Esophagus mucosa (tissue), 1 donor: ENCODE measurements around the gene AWAT2. TPM values are rescaled to one million over a fixed set of nuclear protein-coding genes. Genes with fewer than 3 reads are reported as not detected.
"Not testable (repeated sequence)": the region's sequence is repeated elsewhere in the genome, so short reads cannot be mapped to it uniquely, and the experiment has no call there.

Experiments
- ATAC-seq: fragments of 200-7000 bp; cut with Tn5 transposase; one replicate; pipeline ENCODE4 v1.9.1; 2020
- total RNA-seq: library from RNA; stranded (reverse); gene quantifications from one replicate; pipeline ENCODE4 v1.2.4, GENCODE V29; 2023
- donor health status: DM: yes; HTN: yes; CAD: no.

Gene AWAT2
- total RNA-seq, 1 donor from 2014 or later = not detected

DNA sequence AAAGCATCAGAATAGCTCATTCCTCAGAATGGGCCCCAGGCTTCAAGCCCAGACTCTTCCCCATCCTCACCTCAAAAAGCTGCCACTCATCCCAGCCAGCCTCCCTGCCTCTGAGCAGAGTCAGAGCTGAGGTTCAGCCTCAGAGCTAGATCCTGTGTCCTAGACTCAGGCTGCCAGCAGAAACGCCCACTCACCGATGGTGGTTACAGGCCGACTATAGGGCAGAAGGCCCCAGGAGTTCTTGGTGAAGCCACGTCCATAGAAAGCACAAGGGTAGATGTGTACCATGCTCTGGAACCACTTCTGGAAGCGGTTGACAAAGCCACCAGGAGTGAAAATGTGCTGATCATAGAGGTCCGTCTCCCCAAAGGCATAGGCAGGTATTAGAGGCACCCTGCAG is 7.7 kb downstream of the AWAT2 start:
- ATAC-seq = no peak

DNA sequence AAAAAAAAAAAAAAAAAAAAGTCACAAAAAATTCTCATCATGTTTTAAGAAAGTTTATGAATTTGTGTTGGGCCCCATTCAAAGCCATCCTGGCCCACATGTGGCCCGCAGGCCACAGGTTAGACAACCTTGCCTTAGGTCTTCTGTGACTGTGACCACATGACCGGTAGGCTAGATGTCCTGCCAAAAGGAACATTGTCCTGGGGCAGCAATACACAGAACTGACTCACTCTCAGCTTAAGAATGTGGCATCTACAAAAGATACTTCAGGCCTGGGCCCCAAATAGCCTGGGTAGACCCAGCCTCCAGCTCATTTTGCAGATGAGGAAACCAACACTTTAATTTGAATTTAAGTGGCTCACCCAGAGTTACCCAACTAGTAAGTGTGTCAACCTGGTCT is 10.0 kb downstream of the AWAT2 start:
- ATAC-seq = peak; percentile 33

- no peak for ATAC-seq
Measured at GRCh38 chrX:70038951-70039350, 10.8 kb downstream of the AWAT2 start.

DNA sequence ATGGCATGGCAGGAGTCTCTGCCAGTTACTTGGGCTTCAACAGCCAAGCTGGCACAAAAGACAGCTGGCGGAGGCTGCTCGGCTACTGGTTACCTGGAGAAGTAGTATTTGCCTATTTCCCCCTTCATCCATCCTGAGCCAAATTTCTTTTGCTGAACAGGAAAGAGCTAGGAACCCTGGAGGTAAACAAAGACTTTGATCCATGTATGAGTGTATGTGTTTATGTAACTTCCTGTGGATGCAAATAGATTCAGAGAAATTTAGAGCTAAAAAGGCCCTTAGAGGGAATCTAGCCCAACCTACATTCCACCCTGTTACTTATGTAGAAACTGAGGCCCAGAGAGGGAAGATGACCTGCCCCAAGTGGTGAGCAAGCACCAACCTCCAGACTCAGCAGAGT is 11.2 kb downstream of the AWAT2 start:
- ATAC-seq = no peak

DNA sequence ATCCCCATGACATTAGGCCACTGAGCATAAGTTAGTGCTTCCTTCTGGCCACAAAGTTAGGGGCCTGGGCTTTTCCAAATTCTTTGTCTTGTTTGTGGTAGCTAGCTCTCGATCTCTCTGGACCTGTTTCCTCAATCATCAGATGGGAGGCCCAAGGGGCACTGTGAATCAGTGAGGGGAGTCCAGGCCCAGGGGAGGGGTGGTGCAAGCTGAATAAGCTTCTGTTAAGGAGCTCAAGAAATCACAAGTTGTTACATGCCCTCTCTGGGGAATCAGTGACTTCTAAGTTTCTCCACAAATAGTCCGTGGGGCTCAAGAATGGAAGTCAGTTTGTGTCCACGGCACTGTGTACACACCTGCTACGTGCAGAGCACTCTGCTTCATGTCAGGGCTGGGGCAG is 15.1 kb downstream of the AWAT2 start:
- ATAC-seq = no peak

DNA sequence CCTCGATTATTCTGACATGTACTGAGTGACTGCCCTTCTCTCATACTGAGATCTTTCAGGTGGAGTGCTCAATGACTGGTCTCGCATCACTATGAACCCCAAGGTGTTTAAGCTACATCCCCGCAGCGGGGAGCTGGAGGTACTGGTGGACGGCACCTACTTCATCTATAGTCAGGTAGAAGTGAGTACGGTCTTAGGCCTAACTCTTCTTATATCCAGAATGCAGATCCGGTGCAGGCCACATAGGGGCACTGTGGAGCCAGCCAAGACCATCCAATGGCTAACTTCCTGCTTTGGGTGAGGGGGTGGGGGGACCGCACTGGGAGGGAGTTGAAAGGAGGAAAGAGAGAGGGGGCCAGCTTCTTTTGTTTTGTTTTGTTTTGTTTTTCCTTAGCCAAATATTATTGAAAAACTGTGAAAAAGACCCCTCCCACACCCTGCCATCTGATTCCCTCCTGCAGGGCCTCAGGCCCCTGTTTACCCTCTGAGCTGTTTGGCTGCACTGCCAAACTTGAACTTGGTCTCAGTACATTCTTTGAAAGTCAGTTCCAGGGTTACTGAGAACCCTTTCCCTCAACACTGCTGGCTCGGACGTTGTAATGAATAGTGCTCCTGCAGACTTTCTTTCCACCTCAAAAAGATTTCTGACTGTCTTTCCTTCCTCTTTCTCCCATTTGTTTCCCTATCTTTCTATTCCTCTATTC is 16.2 kb downstream of the AWAT2 start:
- ATAC-seq = no peak

DNA sequence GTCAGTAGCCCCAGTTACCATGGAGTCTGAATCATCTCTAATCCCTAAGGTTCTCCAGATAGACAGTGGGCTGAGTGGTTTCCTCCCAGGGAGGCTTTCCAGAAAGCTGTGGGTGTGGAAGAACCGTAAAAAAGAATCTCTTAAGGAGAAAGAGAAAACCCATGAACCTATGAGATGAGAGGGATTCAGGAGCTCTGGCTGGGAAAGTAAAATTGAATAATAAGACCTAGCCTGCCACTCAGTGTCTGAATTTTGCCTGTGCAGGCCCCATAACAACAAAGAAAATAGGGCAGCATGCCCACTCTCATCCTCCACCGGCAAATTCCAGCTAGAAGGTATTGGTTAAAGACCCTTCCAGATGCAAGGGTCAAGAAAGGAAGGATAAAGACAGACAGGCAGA is 16.9 kb downstream of the AWAT2 start:
- no peak for ATAC-seq

DNA sequence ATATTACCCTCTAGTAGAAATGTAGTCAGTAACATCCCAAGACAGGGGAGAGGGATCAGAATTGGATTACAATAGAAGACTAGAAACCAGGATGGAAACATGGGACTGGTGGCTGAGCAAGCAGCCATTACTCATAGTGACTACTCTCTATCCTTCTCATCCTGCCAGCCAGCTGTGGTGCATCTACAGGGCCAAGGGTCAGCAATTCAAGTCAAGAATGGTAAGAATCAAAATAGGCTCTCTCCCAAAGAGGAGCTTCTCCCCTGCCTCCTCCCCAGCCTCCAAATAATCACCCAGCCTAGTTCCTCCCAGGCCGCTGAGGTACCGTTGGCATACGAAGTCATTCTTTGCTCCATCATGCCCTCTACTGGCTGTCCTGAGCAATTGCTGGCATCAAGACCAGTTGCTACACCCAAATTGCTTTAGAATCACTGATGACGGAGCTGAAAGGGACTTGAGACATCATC is 19.4 kb downstream of the AWAT2 start:
- ATAC-seq = peak; percentile 75

GRCh38 chrX:70029863-70030262 is 19.9 kb downstream of the AWAT2 start:
- ATAC-seq = peak; percentile 34

DNA sequence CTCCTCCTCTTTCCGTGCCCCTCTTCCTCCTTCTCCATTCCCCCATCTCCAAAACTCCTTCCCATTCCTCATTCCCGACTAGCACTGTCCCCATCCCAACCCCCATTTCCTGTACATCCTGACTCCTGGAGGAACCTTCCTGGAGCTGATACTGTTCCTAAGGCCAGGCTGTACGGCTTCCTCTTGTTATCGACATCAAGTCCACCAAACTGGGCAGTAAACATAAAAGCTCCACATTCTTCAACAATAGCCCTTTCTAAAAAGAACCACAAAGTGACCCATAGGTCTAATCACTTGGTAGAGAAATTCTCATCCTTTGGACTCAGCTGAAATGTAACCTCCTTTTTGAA is 22.9 kb downstream of the AWAT2 start:
- no peak for ATAC-seq

- ATAC-seq = no peak
Measured at GRCh38 chrX:70026112-70026850, 23.5 kb downstream of the AWAT2 start.

- ATAC-seq = no peak
Measured at GRCh38 chrX:70025464-70025863, 24.3 kb downstream of the AWAT2 start.

- ATAC-seq = no peak
Measured at GRCh38 chrX:70022616-70023015, 27.1 kb downstream of the AWAT2 start.

- no peak for ATAC-seq
Measured at GRCh38 chrX:70016513-70016912, 33.2 kb downstream of the AWAT2 start.

GRCh38 chrX:70013466-70014381 is 36.0 kb downstream of the AWAT2 start:
- ATAC-seq = no peak

- ATAC-seq = no peak
Measured at GRCh38 chrX:70012756-70013155, 37.0 kb downstream of the AWAT2 start.

DNA sequence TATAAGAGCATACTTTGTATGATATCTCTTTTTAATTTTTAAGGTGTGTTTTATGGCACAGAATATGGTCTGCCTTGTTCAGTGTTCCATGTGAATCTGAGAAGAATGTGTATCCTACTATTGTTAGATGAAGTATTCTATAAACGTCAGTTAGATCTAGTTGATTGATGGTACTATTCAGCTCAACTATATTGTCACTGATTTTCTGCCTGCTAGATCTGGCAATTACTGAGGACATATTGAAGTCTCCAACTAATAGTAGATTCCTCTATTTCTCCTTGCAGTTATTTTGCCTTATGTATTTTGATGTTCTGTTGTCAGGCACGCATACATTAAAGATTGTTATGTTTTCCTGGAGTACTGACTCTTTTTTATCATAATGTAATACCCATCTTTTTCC is 39.8 kb downstream of the AWAT2 start:
- no peak for ATAC-seq

DNA sequence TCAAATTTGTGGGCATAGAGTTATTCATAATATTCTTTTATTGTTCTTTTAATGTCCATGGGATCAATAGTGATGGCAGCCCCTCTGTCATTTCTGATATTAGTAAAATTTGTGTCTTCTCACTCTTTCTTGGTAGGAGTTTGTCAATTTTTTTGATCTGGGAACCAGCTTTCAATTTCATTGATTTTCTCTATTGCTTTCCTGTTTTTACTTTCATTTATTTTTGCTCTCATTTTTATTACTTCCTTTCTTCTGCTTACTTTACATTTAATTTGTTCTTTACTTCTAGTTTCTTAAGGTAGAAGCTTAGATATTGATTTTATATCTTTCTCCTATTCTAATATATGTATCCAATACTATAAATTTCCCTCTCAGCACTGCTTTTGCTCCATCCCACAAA is 40.7 kb downstream of the AWAT2 start:
- no peak for ATAC-seq

DNA sequence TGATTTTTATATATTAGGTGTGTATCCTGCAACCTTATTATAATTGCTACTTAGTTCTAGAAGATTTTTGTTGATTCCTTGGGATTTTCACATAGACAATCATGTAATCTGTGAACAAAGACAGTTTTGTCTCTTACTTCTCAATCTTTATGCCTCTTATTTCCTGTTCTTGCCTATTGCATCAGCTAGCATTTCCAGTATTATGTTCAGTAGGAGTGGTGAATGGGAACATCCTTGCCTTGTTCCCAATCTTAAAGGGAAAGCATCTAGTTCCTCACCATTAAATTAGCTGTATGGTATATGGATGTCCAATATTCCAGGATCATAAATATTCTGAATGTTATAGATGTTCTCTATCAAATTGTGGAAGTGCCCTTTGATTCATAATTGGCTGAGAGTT is 41.8 kb downstream of the AWAT2 start:
- no peak for ATAC-seq

- ATAC-seq = no peak
Measured at GRCh38 chrX:70001708-70002341, 47.9 kb downstream of the AWAT2 start.

- no peak for ATAC-seq
Measured at GRCh38 chrX:70001269-70001668, 48.5 kb downstream of the AWAT2 start.

DNA sequence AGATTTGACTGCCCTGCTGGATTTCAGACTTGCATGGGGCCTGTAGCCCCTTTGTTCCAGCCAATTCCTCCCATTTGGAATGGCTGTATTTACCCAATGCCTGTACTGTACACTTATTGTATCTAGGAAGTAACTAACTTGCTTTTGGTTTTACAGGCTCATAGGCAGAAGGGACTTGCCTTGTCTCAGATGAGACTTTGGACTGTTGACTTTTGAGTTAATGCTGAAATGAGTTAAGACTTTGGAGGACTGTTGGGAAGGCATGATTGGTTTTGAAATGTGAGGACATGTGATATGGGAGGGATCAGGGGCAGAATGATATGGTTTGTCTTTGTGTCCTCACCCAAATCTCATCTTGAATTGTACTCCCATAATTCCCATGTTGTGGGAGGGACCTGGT is 51.4 kb downstream of the AWAT2 start:
- ATAC-seq = not testable (repeated sequence)

GRCh38 chrX:69996113-69996468 is 53.6 kb downstream of the AWAT2 start:
- ATAC-seq = no peak
